ENCODE results near the gene AFMID.

- TF ChIP-seq CTCF (IDR thresholded peaks at IDR 0.05) (no peak), POLR2A (IDR thresholded peaks at IDR 0.05) (no peak)
Observed at GRCh38 chr17:78227455-78227916, 40.3 kb downstream of the AFMID start.

Data from ovary (tissue), 3 donors.